Activated CD4-positive, alpha-beta memory T cell treated with anti-CD3 and anti-CD28 coated beads for 36 hours (primary cell): Measurements from ENCODE around the gene TDRKH. TPM values are rescaled to one million over a fixed set of nuclear protein-coding genes. Genes with fewer than 3 reads are reported as not detected.

Source experiments
- CTCF ChIA-PET: fragments of 350-600 bp; sonication (Branson Sonifier 250); formaldehyde crosslinking; loops from one replicate; lab custom pipeline; 2021; ENCODE audit warnings: antibody characterized with exemption, inconsistent platforms; lab: Charles Lee
- POLR2A ChIA-PET: fragments of 350-600 bp; sonication (Branson Sonifier 250); formaldehyde crosslinking; loops from one replicate; lab custom pipeline; 2021; ENCODE audit warnings: antibody characterized with exemption; lab: Charles Lee
- DNase-seq: peaks from one replicate; pipeline ENCODE4 v3.0.0-alpha.2; 2020
- H3K27ac Mint-ChIP-seq: one replicate; pipeline ENCODE4 v1.8.0; 2021; ENCODE audit warnings: mixed read lengths
- H3K27me3 Mint-ChIP-seq: one replicate; pipeline ENCODE4 v1.8.0; 2021; ENCODE audit warnings: mixed read lengths
- H3K36me3 Mint-ChIP-seq: one replicate; pipeline ENCODE4 v1.8.0; 2021; ENCODE audit warnings: mixed read lengths
- H3K4me1 Mint-ChIP-seq: one replicate; pipeline ENCODE4 v1.8.0; 2021; ENCODE audit warnings: low read depth, mixed read lengths
- H3K4me3 Mint-ChIP-seq: one replicate; pipeline ENCODE4 v1.8.0; 2021; ENCODE audit warnings: mild to moderate bottlenecking, mixed read lengths
- H3K9me3 Mint-ChIP-seq: one replicate; pipeline ENCODE4 v1.8.0; 2021; ENCODE audit warnings: mixed read lengths
- intact Hi-C: fragments of 100-400 bp; cut with micrococcal nuclease; formaldehyde crosslinking; loops from one replicate; pipeline ENCODE4 v1.15.1; 2023
- total RNA-seq, 2 experiments: library from RNA; stranded (reverse); gene quantifications; one replicate each; pipeline ENCODE4 v1.2.3, GENCODE V29; 2021

Gene TDRKH, protein sequence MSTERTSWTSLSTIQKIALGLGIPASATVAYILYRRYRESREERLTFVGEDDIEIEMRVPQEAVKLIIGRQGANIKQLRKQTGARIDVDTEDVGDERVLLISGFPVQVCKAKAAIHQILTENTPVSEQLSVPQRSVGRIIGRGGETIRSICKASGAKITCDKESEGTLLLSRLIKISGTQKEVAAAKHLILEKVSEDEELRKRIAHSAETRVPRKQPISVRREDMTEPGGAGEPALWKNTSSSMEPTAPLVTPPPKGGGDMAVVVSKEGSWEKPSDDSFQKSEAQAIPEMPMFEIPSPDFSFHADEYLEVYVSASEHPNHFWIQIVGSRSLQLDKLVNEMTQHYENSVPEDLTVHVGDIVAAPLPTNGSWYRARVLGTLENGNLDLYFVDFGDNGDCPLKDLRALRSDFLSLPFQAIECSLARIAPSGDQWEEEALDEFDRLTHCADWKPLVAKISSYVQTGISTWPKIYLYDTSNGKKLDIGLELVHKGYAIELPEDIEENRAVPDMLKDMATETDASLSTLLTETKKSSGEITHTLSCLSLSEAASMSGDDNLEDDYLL
- 10 to 100 TPM; 30.6 to 32.4 TPM for total RNA-seq

- DNase-seq = peak; percentile 99
- H3K27me3 Mint-ChIP-seq = peaks cover 2% of the 10 kb centered on the region
- H3K36me3 Mint-ChIP-seq = peaks cover 4% of the 10 kb centered on the region
- H3K4me3 Mint-ChIP-seq = peak within 1 kb of the TSS; percentile 96
- no peaks in the 10 kb centered on the region for H3K9me3 Mint-ChIP-seq
- ChIA-PET CTCF (interaction anchor here (0.9 to 4.1 kb wide), 5 partner anchors 27 to 196 kb away, joined by 3 to 24 read pairs (median 4); partner anchors contain the start of genes MRPL9 and RORC), POLR2A (interaction anchor here (0.9 to 2.4 kb wide), 6 partner anchors 27 to 50 kb away, joined by 3 to 21 read pairs (median 8); partner anchors contain the start of genes C2CD4D and MRPL9)
- H3K4me1 Mint-ChIP-seq = peaks cover 22% of the 10 kb centered on the region
- intact Hi-C loops = loop anchor here (1.0 to 2.0 kb wide), 3 partner anchors 27 to 47 kb away; partner anchors contain the start of gene MRPL9
- H3K27ac Mint-ChIP-seq = peak within 1 kb of the TSS; percentile 84
Measured at GRCh38 chr1:151790071-151790939, at the start of gene TDRKH. TDRKH (minus strand) TSS chr1:151790500; CDS start chr1:151783022, 7,478 bp downstream.

GRCh38 chr1:151839457-151840403 lies 49.4 kb upstream of the TDRKH start, which contains the start of gene C2CD4D:
C2CD4D (minus strand) TSS chr1:151839820; CDS start chr1:151838989, 831 bp downstream.
- peaks cover 43% of the 10 kb centered on the region for H3K4me1 Mint-ChIP-seq

GRCh38 chr1:151839082-151839412 lies 48.7 kb upstream of the TDRKH start:
- Mint-ChIP-seq H3K4me3 (peak overlapping the region; percentile 89), H3K36me3 (peaks cover 17% of the 10 kb centered on the region), H3K9me3 (no peaks in the 10 kb centered on the region), H3K27me3 (no peaks in the 10 kb centered on the region), H3K4me1 (peaks cover 49% of the 10 kb centered on the region), H3K27ac (peak overlapping the region; percentile 91)
- ChIA-PET CTCF (interaction anchor here (1.2 to 4.8 kb wide), 3 partner anchors 8 to 18 kb away, joined by 4 to 36 read pairs (median 6); no protein-coding TSS in a partner anchor), POLR2A (interaction anchor here (0.8 to 2.2 kb wide), 9 partner anchors 9 to 76 kb away, joined by 3 to 7 read pairs (median 6); partner anchors contain the start of genes MRPL9, TDRKH and THEM4)
- intact Hi-C loops = loop anchor here (1.0 to 5.0 kb wide), 4 partner anchors 9 to 382 kb away; partner anchors contain the start of gene POGZ
- no peak for DNase-seq

More at GRCh38 chr1:151839457-151840403, 49.4 kb upstream of the TDRKH start, which contains the start of gene C2CD4D:
- peaks cover 23% of the 10 kb centered on the region for H3K36me3 Mint-ChIP-seq
- H3K27me3 Mint-ChIP-seq = no peaks in the 10 kb centered on the region
- H3K27ac Mint-ChIP-seq = peak within 1 kb of the TSS; percentile 91
- ChIA-PET POLR2A (interaction anchor here (0.6 to 2.2 kb wide), 15 partner anchors 9 to 298 kb away, joined by 3 to 8 read pairs (median 5); partner anchors contain the start of genes MRPL9, TDRKH, THEM4 and THEM5), CTCF (interaction anchor here (0.5 to 4.8 kb wide), 7 partner anchors 8 to 246 kb away, joined by 3 to 36 read pairs (median 5); partner anchors contain the start of gene MRPL9)
- intact Hi-C loops = loop anchor here (1.0 to 5.0 kb wide), 4 partner anchors 9 to 382 kb away; partner anchors contain the start of gene POGZ
- no peaks in the 10 kb centered on the region for H3K9me3 Mint-ChIP-seq
- H3K4me3 Mint-ChIP-seq = peak within 1 kb of the TSS; percentile 89
- peak; percentile 86 for DNase-seq

GRCh38 chr1:151838222-151839081 lies 48.2 kb upstream of the TDRKH start:
- intact Hi-C loops = loop anchor here (1.0 to 5.0 kb wide), 4 partner anchors 10 to 381 kb away; partner anchors contain the start of gene POGZ
- ChIA-PET CTCF (interaction anchor here (1.4 to 4.8 kb wide), 3 partner anchors 8 to 245 kb away, joined by 6 to 36 read pairs (median 27); no protein-coding TSS in a partner anchor), POLR2A (interaction anchor here (0.7 to 2.8 kb wide), 11 partner anchors 8 to 76 kb away, joined by 3 to 7 read pairs (median 5); partner anchors contain the start of genes MRPL9 and THEM4)
- Mint-ChIP-seq H3K27me3 (no peaks in the 10 kb centered on the region), H3K27ac (peak overlapping the region; percentile 91), H3K4me1 (peaks cover 55% of the 10 kb centered on the region), H3K4me3 (peak overlapping the region; percentile 89), H3K9me3 (no peaks in the 10 kb centered on the region), H3K36me3 (peaks cover 15% of the 10 kb centered on the region)
- peak; percentile 69 for DNase-seq

- DNase-seq = no peak
- Mint-ChIP-seq H3K27ac (peak overlapping the region; percentile 92), H3K36me3 (peaks cover 12% of the 10 kb centered on the region), H3K4me1 (peaks cover 60% of the 10 kb centered on the region), H3K4me3 (peak overlapping the region; percentile 89), H3K9me3 (no peaks in the 10 kb centered on the region), H3K27me3 (no peaks in the 10 kb centered on the region)
- ChIA-PET POLR2A (interaction anchor here (0.6 to 2.8 kb wide), 7 partner anchors 8 to 399 kb away, joined by 3 to 7 read pairs (median 3); partner anchors contain the start of gene MRPL9), CTCF (interaction anchor here (0.6 to 4.8 kb wide), 4 partner anchors 10 to 244 kb away, joined by 3 to 36 read pairs (median 28); no protein-coding TSS in a partner anchor)
- intact Hi-C loops = loop anchor here (1.0 to 5.0 kb wide), 7 partner anchors 44 to 557 kb away; partner anchors contain the start of genes POGZ and TDRKH
Measured at GRCh38 chr1:151837884-151838221, 47.6 kb upstream of the TDRKH start.

DNA sequence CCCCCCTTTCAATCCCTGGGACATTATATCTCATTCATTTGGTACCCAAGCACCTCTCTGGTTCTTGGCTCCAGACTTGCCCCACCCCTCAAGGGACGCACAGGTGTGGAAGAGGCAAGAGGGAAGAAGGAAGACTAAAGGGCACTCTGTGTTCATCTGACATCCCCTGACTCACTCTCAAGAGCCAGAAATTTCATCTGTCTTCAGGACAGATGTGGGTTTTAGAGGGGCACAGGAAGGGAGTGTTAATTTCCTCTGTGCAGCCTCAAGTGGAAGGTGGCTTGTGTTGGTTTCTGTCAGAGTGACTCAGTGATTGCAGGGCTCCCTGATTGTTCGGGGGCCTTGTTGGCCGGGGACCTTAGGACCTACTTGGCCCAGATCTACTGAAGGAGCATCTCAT lies 46.9 kb upstream of the TDRKH start:
- Mint-ChIP-seq H3K27me3 (no peaks in the 10 kb centered on the region), H3K4me1 (peaks cover 65% of the 10 kb centered on the region), H3K9me3 (no peaks in the 10 kb centered on the region), H3K27ac (peak overlapping the region; percentile 92), H3K4me3 (peak overlapping the region; percentile 89), H3K36me3 (peaks cover 9% of the 10 kb centered on the region)
- POLR2A ChIA-PET = interaction anchor here (0.6 to 2.8 kb wide), 4 partner anchors 9 to 398 kb away, joined by 3 to 7 read pairs (median 4); partner anchors contain the start of gene MRPL9
- DNase-seq = peak; percentile 65
- intact Hi-C loops = loop anchor here (1.0 to 5.0 kb wide), 7 partner anchors 45 to 556 kb away; partner anchors contain the start of genes POGZ and TDRKH
- CTCF ChIA-PET = interaction anchor here (0.6 to 4.8 kb wide), 35 partner anchors 7 to 395 kb away, joined by 3 to 37 read pairs (median 6); partner anchors contain the start of genes MRPL9, RIIAD1, TDRKH and THEM5

GRCh38 chr1:151835596-151835995 lies 45.3 kb upstream of the TDRKH start:
- peaks cover 71% of the 10 kb centered on the region for H3K4me1 Mint-ChIP-seq
- H3K27ac Mint-ChIP-seq = no peak overlapping the region
- no peak overlapping the region for H3K4me3 Mint-ChIP-seq
- no peak for DNase-seq
- no peaks in the 10 kb centered on the region for H3K36me3 Mint-ChIP-seq
- intact Hi-C loops = loop anchor here (5.0 kb wide), 3 partner anchors 47 to 378 kb away; partner anchors contain the start of gene POGZ
- CTCF ChIA-PET = interaction anchor here (0.6 to 4.8 kb wide), 34 partner anchors 9 to 397 kb away, joined by 3 to 37 read pairs (median 5); partner anchors contain the start of genes MRPL9 and TDRKH
- POLR2A ChIA-PET = interaction anchor here (1.4 kb wide), 1 partner anchor 72 kb away, joined by 5 read pairs; the partner anchor contains the start of gene MRPL9
- no peaks in the 10 kb centered on the region for H3K27me3 Mint-ChIP-seq
- H3K9me3 Mint-ChIP-seq = no peaks in the 10 kb centered on the region

DNA sequence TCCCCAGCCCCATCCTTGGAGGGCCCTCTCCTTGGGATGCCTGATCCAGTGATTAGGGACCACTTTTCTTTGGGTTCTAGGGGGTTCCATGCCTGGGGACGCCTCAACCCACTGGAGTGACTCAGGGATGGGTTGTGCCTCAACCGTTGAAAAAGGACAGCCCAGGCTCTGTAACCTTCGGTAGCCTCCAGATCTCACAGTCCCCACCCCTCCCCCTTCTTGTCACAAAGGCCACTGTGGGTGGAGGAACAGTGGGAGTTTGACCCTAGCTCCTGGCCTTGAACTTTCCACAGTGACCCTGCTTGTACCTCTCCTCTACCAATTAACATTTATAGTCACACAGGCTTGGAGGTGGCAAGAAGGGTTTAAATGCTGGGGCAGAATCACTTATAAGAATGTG lies 43.9 kb upstream of the TDRKH start:
- Mint-ChIP-seq H3K4me1 (peaks cover 75% of the 10 kb centered on the region), H3K36me3 (no peaks in the 10 kb centered on the region), H3K27ac (peak overlapping the region; percentile 14), H3K9me3 (no peaks in the 10 kb centered on the region), H3K4me3 (no peak overlapping the region), H3K27me3 (no peaks in the 10 kb centered on the region)
- no peak for DNase-seq
- intact Hi-C loops = loop anchor here (5.0 kb wide), 1 partner anchor 487 kb away; the partner anchor contains the start of gene RFX5
- POLR2A ChIA-PET = interaction anchor here (1.1 to 1.8 kb wide), 2 partner anchors 13 to 14 kb away, joined by 4 to 6 read pairs; no protein-coding TSS in a partner anchor
- CTCF ChIA-PET = interaction anchor here (0.6 to 1.5 kb wide), 5 partner anchors 10 to 240 kb away, joined by 3 to 8 read pairs (median 6); no protein-coding TSS in a partner anchor
